Measurements from ENCODE around the gene MEGF6. TPM values are rescaled to one million over a fixed set of nuclear protein-coding genes. Genes with fewer than 3 reads are reported as not detected.

Gene MEGF6
- total and polyA plus RNA-seq, 2 donors (not counting 1 experiment from before 2014, with no cell fraction given) = 43.2 to 77.3 TPM

DNA sequence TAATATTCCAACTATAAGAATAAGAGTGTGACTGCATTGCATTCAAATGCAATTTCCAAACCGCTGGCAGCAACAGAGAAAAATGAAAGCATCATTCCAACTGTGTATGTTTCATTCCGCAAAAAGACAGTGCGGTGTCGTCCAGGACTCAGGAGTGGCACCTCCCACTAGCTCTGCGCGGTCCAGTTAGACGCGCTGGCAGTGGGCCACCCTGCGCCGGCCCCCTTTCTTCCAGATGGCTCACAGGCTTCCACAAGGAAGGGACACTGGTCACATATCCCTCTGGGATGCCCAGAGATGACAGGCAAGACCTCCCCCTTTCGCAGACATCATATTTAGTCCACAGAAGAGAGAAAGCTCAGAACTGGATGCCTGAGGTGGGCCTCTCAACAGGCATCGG is 26.7 kb upstream of the MEGF6 start:
- POLR2A ChIA-PET = no interaction called here
- Histone ChIP-seq H3K79me2 (ENCODE audit: control insufficient read depth, insufficient read depth, low read length) (peaks cover 10% of the 10 kb centered on the region), H3K36me3 (replicated peaks in 1 of 2; ENCODE audit: control extremely low read depth in 1 of 2, control insufficient read depth in 1 of 2, extremely low read depth in 1 of 2, insufficient read depth in 2 of 2, low read length in 1 of 2) (peaks cover 0 to 56% of the 10 kb centered on the region in 2 experiments), H3K9ac (ENCODE audit: low read length) (no peak overlapping the region), H2AFZ (ENCODE audit: insufficient read depth, low read depth, low read length, poor library complexity, severe bottlenecking) (no peak overlapping the region), H3K27me3 (replicated peaks in 1 of 4; ENCODE audit: control extremely low read depth in 1 of 4, control insufficient read depth in 3 of 4, insufficient read depth in 4 of 4, low read length in 3 of 4) (no peaks in the 10 kb centered on the region), H3K4me1 (ENCODE audit: control insufficient read depth in 2 of 2, insufficient read depth in 2 of 2, low read length in 2 of 2) (no peaks in the 10 kb centered on the region), H3K4me2 (replicated peaks; ENCODE audit: low read depth, low read length, poor library complexity, severe bottlenecking) (no peak overlapping the region), H4K20me1 (ENCODE audit: control insufficient read depth, insufficient read depth, low read length, poor library complexity, severe bottlenecking) (no peaks in the 10 kb centered on the region), H3K4me3 (ENCODE audit: control extremely low read depth in 1 of 5, extremely low read depth in 1 of 5, insufficient read depth in 1 of 5, low read depth in 2 of 5, low read length in 4 of 5) (no peak overlapping the region), H3K27ac (ENCODE audit: low read length in 2 of 2) (no peak overlapping the region), H3K9me3 (ENCODE audit: control extremely low read depth in 1 of 3, control insufficient read depth in 2 of 3, insufficient read depth in 1 of 3, low read length in 2 of 3) (no peaks in the 10 kb centered on the region)
- ATAC-seq (ENCODE audit: low read depth) = no peak
- CTCF ChIA-PET = interaction anchor here (1.1 to 1.4 kb wide), 2 partner anchors 17 to 185 kb away, joined by 4 read pairs; no protein-coding TSS in a partner anchor
- no peak overlapping the region for H3K4me3 Mint-ChIP-seq
- H3K9me3 Mint-ChIP-seq (ENCODE audit: insufficient read depth) = no peaks in the 10 kb centered on the region
- TF ChIP-seq, protein P1, sequence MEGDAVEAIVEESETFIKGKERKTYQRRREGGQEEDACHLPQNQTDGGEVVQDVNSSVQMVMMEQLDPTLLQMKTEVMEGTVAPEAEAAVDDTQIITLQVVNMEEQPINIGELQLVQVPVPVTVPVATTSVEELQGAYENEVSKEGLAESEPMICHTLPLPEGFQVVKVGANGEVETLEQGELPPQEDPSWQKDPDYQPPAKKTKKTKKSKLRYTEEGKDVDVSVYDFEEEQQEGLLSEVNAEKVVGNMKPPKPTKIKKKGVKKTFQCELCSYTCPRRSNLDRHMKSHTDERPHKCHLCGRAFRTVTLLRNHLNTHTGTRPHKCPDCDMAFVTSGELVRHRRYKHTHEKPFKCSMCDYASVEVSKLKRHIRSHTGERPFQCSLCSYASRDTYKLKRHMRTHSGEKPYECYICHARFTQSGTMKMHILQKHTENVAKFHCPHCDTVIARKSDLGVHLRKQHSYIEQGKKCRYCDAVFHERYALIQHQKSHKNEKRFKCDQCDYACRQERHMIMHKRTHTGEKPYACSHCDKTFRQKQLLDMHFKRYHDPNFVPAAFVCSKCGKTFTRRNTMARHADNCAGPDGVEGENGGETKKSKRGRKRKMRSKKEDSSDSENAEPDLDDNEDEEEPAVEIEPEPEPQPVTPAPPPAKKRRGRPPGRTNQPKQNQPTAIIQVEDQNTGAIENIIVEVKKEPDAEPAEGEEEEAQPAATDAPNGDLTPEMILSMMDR (IDR thresholded peaks at IDR 0.05) = no peak
- TF ChIP-seq EZH2 (IDR thresholded peaks at IDR 0.05; ENCODE audit: borderline replicate concordance, insufficient read depth, low read depth, low read length, poor library complexity, severe bottlenecking) = no peak
- H3K27ac Mint-ChIP-seq = no peak overlapping the region
- no peak for DNase-seq
- intact Hi-C loops (cut with micrococcal nuclease) = no loop called here
- no peaks in the 10 kb centered on the region for H3K4me1 Mint-ChIP-seq
- over 99% methylated on average over 11 of the region's 12 CpGs for WGBS (ENCODE audit: insufficient coverage)
- H3K27me3 Mint-ChIP-seq = no peaks in the 10 kb centered on the region

DNA sequence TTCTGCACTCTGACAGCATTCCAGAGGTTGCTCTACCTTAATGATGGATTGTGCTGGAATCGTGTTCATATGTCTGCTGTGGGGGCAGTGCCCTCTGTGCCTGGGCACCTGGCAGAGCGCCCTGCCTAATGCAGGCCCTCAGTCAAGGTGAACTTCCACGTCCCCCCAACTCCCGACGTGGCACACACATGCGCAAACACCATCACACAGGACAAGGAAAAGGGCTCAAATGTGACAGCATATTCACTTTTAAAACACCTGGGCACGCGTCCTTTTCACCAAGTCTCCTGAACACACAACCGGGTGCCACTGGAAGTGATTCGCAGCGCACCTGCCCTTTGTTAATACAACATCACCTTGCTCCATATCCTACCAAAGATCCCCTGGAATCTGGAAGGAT is 25.2 kb upstream of the MEGF6 start:
- 97% methylated on average over 11 of the region's 11 CpGs for WGBS (ENCODE audit: insufficient coverage)
- Histone ChIP-seq H4K20me1 (ENCODE audit: control insufficient read depth, insufficient read depth, low read length, poor library complexity, severe bottlenecking) (no peaks in the 10 kb centered on the region), H3K4me3 (ENCODE audit: control extremely low read depth in 1 of 5, extremely low read depth in 1 of 5, insufficient read depth in 1 of 5, low read depth in 2 of 5, low read length in 4 of 5) (no peak overlapping the region), H3K36me3 (replicated peaks in 1 of 2; ENCODE audit: control extremely low read depth in 1 of 2, control insufficient read depth in 1 of 2, extremely low read depth in 1 of 2, insufficient read depth in 2 of 2, low read length in 1 of 2) (peaks cover 0 to 69% of the 10 kb centered on the region in 2 experiments), H3K27me3 (replicated peaks in 1 of 4; ENCODE audit: control extremely low read depth in 1 of 4, control insufficient read depth in 3 of 4, insufficient read depth in 4 of 4, low read length in 3 of 4) (no peaks in the 10 kb centered on the region), H3K27ac (ENCODE audit: low read length in 2 of 2) (no peak overlapping the region), H2AFZ (ENCODE audit: insufficient read depth, low read depth, low read length, poor library complexity, severe bottlenecking) (no peak overlapping the region), H3K4me1 (ENCODE audit: control insufficient read depth in 2 of 2, insufficient read depth in 2 of 2, low read length in 2 of 2) (no peaks in the 10 kb centered on the region), H3K9me3 (ENCODE audit: control extremely low read depth in 1 of 3, control insufficient read depth in 2 of 3, insufficient read depth in 1 of 3, low read length in 2 of 3) (no peaks in the 10 kb centered on the region), H3K9ac (ENCODE audit: low read length) (no peak overlapping the region), H3K4me2 (replicated peaks; ENCODE audit: low read depth, low read length, poor library complexity, severe bottlenecking) (no peak overlapping the region), H3K79me2 (ENCODE audit: control insufficient read depth, insufficient read depth, low read length) (peaks cover 10% of the 10 kb centered on the region)
- no peaks in the 10 kb centered on the region for H3K27me3 Mint-ChIP-seq
- H3K9me3 Mint-ChIP-seq (ENCODE audit: insufficient read depth) = no peaks in the 10 kb centered on the region
- H3K4me1 Mint-ChIP-seq = no peaks in the 10 kb centered on the region
- intact Hi-C loops (cut with micrococcal nuclease) = no loop called here
- no peak for DNase-seq
- H3K27ac Mint-ChIP-seq = no peak overlapping the region
- no peak for ATAC-seq (ENCODE audit: low read depth)
- POLR2A ChIA-PET = no interaction called here
- H3K4me3 Mint-ChIP-seq = no peak overlapping the region
- CTCF ChIA-PET = interaction anchor here (1.4 kb wide), 1 partner anchor 15 kb away, joined by 5 read pairs; no protein-coding TSS in a partner anchor
- TF ChIP-seq, protein P1 (IDR thresholded peaks at IDR 0.05) = no peak
- no peak for TF ChIP-seq EZH2 (IDR thresholded peaks at IDR 0.05; ENCODE audit: borderline replicate concordance, insufficient read depth, low read depth, low read length, poor library complexity, severe bottlenecking)
